ENCODE data around the gene MADCAM1.

The MADCAM1 gene

DNA sequence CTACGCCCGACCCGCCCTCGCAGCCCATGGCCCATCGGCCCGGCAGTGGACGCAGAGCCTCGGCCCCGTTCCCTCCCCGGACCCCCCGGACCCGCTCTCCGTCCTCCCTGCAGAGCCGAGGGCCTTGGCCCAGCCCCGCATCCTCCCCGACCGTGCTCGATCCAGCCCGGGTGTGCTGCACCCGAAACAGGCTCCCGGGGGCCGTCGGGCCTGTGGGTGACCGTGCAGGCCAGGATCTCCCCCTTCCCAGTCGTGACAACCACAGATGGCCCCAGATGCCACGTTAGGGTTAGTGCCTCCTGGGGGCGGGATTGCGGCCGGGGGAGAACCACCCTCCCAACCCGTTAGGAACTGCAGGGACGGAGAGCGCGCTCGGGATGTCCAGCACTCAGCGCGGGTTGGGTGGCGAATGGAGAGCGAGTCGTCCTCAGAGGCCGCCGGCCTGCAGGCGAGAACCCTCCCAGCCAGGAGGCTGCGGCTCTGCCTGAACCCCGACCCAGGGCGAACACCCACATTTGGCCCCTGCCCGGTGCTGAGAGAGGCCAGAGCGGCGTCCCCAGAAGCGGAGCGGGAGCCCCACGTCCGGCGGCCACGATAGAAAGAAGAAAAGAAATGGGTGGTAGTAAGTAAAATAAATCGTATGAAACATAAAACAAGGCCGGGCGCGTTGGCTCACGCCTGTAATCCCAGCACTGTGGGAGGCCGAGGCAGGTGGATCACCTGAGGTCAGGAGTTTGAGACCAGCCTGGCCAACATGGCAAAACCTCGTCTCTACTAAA lies 6.7 kb upstream of the MADCAM1 start:
- peaks cover 9% of the 10 kb centered on the region for H3K27me3 ChIP-seq (ENCODE audit: control insufficient read depth, insufficient read depth, low read length, poor library complexity, severe bottlenecking)
- H3K9me3 ChIP-seq (ENCODE audit: control insufficient read depth, low read length), result no peaks in the 10 kb centered on the region
- peak overlapping the region; percentile 44 for H3K27ac ChIP-seq (ENCODE audit: insufficient read depth, low read depth, low read length, poor library complexity, severe bottlenecking)
- H3K4me1 ChIP-seq (ENCODE audit: control insufficient read depth, insufficient read depth, low read length), result peaks cover 7% of the 10 kb centered on the region
- H3K4me3 ChIP-seq (ENCODE audit: insufficient read depth, low read depth, low read length), result peak overlapping the region; percentile 82
- 24 to 25% methylated on average over 61 of the region's 61 CpGs for WGBS, 2 experiments
- no peaks in the 10 kb centered on the region for H3K36me3 ChIP-seq (ENCODE audit: control insufficient read depth, insufficient read depth, low read length)

DNA sequence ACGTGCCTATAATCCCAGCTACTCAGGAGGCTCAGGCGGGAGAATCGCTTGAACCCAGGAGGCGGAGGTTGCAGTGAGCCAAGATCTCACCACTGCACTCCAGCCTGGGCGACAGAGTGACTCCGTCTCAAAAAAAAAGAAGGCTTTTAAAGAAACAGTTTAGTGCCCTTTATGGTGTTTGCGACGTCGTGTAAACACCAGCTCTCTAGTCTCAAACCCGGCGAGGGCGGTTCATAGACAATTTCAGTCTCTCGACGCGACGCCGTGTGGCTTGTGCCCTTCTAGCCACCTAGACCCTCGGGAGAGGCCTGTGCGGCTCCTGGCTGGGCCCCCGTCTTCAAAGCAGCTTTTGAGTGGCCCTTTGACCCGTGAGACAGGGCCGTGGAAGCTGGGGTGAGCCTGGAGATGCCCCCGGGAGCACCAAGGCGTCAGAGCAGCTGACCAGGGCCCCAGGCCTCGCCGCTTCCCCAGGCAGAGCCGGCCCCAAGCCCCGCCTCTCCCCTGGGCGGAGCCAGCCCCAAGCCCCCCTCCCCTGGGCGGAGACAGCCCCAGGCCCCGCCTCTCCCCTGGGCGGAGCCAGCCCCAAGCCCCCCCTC lies 5.0 kb upstream of the MADCAM1 start:
- no peaks in the 10 kb centered on the region for H3K9me3 ChIP-seq (ENCODE audit: control insufficient read depth, low read length)
- 88 to 90% methylated on average over 29 of the region's 32 CpGs for WGBS, 2 experiments
- no peaks in the 10 kb centered on the region for H3K36me3 ChIP-seq (ENCODE audit: control insufficient read depth, insufficient read depth, low read length)
- peaks cover 9% of the 10 kb centered on the region for H3K27me3 ChIP-seq (ENCODE audit: control insufficient read depth, insufficient read depth, low read length, poor library complexity, severe bottlenecking)
- no peak overlapping the region for H3K27ac ChIP-seq (ENCODE audit: insufficient read depth, low read depth, low read length, poor library complexity, severe bottlenecking)
- no peaks in the 10 kb centered on the region for H3K4me1 ChIP-seq (ENCODE audit: control insufficient read depth, insufficient read depth, low read length)
- no peak overlapping the region for H3K4me3 ChIP-seq (ENCODE audit: insufficient read depth, low read depth, low read length)

DNA sequence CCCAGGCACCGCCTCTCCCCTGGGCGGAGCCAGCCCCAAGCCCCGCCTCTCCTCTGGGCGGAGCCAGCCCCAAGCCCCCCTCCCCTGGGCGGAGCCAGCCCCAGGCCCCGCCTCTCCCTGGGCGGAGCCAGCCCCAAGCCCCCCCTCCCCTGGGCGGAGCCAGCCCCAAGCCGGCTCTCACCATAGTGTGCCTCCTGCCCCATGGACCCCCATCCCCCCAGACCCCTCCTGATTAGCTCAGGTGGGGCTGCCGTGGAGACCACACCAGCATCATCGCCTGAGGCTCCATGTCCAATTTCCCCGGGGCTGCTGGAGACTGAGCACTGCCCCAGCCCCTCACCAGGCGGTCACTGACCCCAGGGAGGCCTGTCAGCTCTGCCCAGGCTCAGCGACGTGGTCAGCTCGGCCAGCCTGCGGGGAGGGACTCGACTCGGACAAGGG lies 4.2 kb upstream of the MADCAM1 start:
- peaks cover 18% of the 10 kb centered on the region for H3K27me3 ChIP-seq (ENCODE audit: control insufficient read depth, insufficient read depth, low read length, poor library complexity, severe bottlenecking)
- H3K9me3 ChIP-seq (ENCODE audit: control insufficient read depth, low read length), result no peaks in the 10 kb centered on the region
- no peaks in the 10 kb centered on the region for H3K36me3 ChIP-seq (ENCODE audit: control insufficient read depth, insufficient read depth, low read length)
- no peaks in the 10 kb centered on the region for H3K4me1 ChIP-seq (ENCODE audit: control insufficient read depth, insufficient read depth, low read length)
- 79 to 82% methylated on average over 17 to 19 of the region's 19 CpGs for WGBS, 2 experiments
- H3K4me3 ChIP-seq (ENCODE audit: insufficient read depth, low read depth, low read length), result no peak overlapping the region
- no peak overlapping the region for H3K27ac ChIP-seq (ENCODE audit: insufficient read depth, low read depth, low read length, poor library complexity, severe bottlenecking)

DNA sequence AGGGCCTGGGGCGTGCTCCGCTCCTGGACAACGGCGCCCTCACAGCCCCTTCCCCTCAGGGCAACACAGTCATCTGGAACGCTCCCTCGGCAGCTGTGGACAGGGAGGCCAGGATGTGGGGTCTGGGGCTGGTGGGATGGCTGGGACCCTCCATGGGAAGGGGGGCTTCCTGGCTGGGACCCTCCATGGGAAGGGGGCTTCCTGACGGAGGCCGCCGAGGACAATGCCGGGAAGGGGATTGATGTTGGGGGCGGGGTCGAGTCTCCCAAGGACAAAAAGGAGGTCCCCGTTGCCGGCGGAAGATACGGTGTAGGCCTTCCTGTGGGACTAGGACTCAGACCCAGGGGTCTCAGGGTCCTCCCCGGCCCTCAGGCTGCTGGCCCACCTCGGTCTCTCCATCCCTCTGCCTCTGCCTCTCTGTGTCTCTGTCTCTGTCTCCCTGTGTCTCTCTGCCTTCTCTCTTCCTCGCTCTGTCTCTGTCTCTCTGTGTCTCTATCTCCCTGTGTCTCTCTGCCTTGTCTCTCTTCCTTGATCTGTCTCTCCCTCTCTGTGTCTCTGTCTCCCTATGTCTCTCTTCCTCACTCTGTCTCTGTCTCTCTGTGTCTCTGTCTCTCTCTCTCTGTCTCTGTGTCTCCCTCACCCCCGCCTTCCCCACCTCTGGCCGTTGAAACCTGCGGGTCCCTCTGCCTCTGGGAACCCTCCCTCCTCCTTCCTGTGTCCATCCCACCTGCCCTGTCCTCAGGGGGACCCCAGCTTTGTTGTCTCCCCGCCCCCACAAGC lies 2.7 kb upstream of the MADCAM1 start:
- H3K36me3 ChIP-seq (ENCODE audit: control insufficient read depth, insufficient read depth, low read length), result no peaks in the 10 kb centered on the region
- H3K4me3 ChIP-seq (ENCODE audit: insufficient read depth, low read depth, low read length), result no peak overlapping the region
- WGBS, 2 experiments, result 90% methylated on average over 23 of the region's 23 CpGs
- no peak overlapping the region for H3K27ac ChIP-seq (ENCODE audit: insufficient read depth, low read depth, low read length, poor library complexity, severe bottlenecking)
- H3K4me1 ChIP-seq (ENCODE audit: control insufficient read depth, insufficient read depth, low read length), result peaks cover 6% of the 10 kb centered on the region
- peaks cover 33% of the 10 kb centered on the region for H3K27me3 ChIP-seq (ENCODE audit: control insufficient read depth, insufficient read depth, low read length, poor library complexity, severe bottlenecking)
- no peaks in the 10 kb centered on the region for H3K9me3 ChIP-seq (ENCODE audit: control insufficient read depth, low read length)

GRCh38 chr19:494171-495080 lies 1.9 kb upstream of the MADCAM1 start:
- H3K27ac ChIP-seq (ENCODE audit: insufficient read depth, low read depth, low read length, poor library complexity, severe bottlenecking), result no peak overlapping the region
- H3K27me3 ChIP-seq (ENCODE audit: control insufficient read depth, insufficient read depth, low read length, poor library complexity, severe bottlenecking), result peaks cover 41% of the 10 kb centered on the region
- H3K36me3 ChIP-seq (ENCODE audit: control insufficient read depth, insufficient read depth, low read length), result no peaks in the 10 kb centered on the region
- peaks cover 6% of the 10 kb centered on the region for H3K4me1 ChIP-seq (ENCODE audit: control insufficient read depth, insufficient read depth, low read length)
- 79 to 80% methylated on average over 22 of the region's 22 CpGs for WGBS, 2 experiments
- H3K4me3 ChIP-seq (ENCODE audit: insufficient read depth, low read depth, low read length), result no peak overlapping the region
- H3K9me3 ChIP-seq (ENCODE audit: control insufficient read depth, low read length), result no peaks in the 10 kb centered on the region

- WGBS, 2 experiments, result 81 to 84% methylated on average over 10 of the region's 10 CpGs
- Histone ChIP-seq H3K4me3 (ENCODE audit: insufficient read depth, low read depth, low read length) (no peak overlapping the region), H3K36me3 (ENCODE audit: control insufficient read depth, insufficient read depth, low read length) (no peaks in the 10 kb centered on the region), H3K27me3 (ENCODE audit: control insufficient read depth, insufficient read depth, low read length, poor library complexity, severe bottlenecking) (peaks cover 47% of the 10 kb centered on the region), H3K4me1 (ENCODE audit: control insufficient read depth, insufficient read depth, low read length) (peaks cover 6% of the 10 kb centered on the region), H3K27ac (ENCODE audit: insufficient read depth, low read depth, low read length, poor library complexity, severe bottlenecking) (no peak overlapping the region), H3K9me3 (ENCODE audit: control insufficient read depth, low read length) (no peaks in the 10 kb centered on the region)
Measured at GRCh38 chr19:495081-495401, 1.2 kb upstream of the MADCAM1 start.

DNA sequence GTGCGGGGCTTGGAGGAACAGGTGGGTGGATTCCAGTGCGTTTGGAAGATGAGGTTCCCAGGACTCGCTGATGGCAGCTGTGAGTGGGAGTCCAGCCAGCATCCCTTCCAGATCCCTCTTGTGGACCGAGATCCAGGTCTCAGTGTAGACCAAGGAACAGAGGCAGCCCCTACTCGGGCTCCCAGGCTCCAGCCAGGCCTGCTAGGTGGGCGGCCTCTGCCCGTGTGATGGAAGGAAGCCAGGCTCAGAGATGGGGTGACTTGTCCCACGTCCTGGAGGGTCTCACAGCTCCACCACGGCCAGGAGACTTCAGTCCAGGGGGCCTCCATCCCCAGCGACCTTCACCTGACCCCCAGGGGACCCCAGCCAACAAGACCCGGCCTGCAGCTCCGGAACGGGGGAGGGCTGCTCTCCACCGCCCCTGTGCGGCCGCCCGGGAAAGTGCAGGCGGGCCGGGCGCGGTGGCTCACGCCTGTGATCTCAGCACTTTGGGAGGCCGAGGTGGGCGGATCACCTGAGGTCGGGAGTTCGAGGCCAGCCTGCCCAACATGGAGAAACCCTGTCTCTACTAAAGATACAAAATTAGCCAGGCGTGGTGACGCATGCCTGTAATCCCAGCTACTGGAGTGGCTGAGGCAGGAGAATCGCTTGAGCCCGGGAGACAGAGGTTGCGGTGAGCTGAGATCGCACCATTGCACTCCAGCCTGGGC lies 729 bp upstream of the MADCAM1 start:
- WGBS, 2 experiments, result 44 to 45% methylated on average over 32 of the region's 32 CpGs

GRCh38 chr19:496986-497385 lies 700 bp downstream of the MADCAM1 start:
- Histone ChIP-seq H3K27ac (ENCODE audit: insufficient read depth, low read depth, low read length, poor library complexity, severe bottlenecking) (no peak overlapping the region), H3K9me3 (ENCODE audit: control insufficient read depth, low read length) (no peaks in the 10 kb centered on the region), H3K36me3 (ENCODE audit: control insufficient read depth, insufficient read depth, low read length) (no peaks in the 10 kb centered on the region), H3K4me3 (ENCODE audit: insufficient read depth, low read depth, low read length) (no peak overlapping the region), H3K27me3 (ENCODE audit: control insufficient read depth, insufficient read depth, low read length, poor library complexity, severe bottlenecking) (peaks cover 53% of the 10 kb centered on the region), H3K4me1 (ENCODE audit: control insufficient read depth, insufficient read depth, low read length) (peaks cover 6% of the 10 kb centered on the region)
- 16 to 17% methylated on average over 14 to 15 of the region's 18 CpGs for WGBS, 2 experiments

More for the DNA sequence above, 729 bp upstream of the MADCAM1 start:
- Histone ChIP-seq H3K27me3 (ENCODE audit: control insufficient read depth, insufficient read depth, low read length, poor library complexity, severe bottlenecking) (peaks cover 51% of the 10 kb centered on the region), H3K4me1 (ENCODE audit: control insufficient read depth, insufficient read depth, low read length) (peaks cover 6% of the 10 kb centered on the region), H3K4me3 (ENCODE audit: insufficient read depth, low read depth, low read length) (no peak overlapping the region), H3K27ac (ENCODE audit: insufficient read depth, low read depth, low read length, poor library complexity, severe bottlenecking) (no peak overlapping the region), H3K36me3 (ENCODE audit: control insufficient read depth, insufficient read depth, low read length) (no peaks in the 10 kb centered on the region), H3K9me3 (ENCODE audit: control insufficient read depth, low read length) (no peaks in the 10 kb centered on the region)

DNA sequence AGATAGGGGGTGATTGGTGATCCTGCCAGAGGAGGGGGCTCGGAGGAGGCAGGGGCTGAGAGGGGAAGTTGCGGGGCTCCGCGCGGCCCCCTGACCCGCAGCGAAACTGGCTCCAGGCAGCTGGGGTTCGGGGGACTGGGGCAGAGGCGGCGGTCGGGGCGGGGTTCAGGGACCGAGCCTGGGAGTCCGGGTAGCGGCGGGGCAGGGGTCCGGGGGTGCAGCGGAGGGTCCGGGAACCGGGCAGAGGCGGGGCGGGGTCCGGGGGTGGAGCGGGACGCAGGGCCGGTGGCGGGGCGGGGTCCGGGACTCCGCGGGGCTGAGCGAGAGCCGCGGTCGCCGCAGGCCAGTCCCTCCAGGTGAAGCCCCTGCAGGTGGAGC lies 1.2 kb downstream of the MADCAM1 start:
- Histone ChIP-seq H3K36me3 (ENCODE audit: control insufficient read depth, insufficient read depth, low read length) (no peaks in the 10 kb centered on the region), H3K27ac (ENCODE audit: insufficient read depth, low read depth, low read length, poor library complexity, severe bottlenecking) (no peak overlapping the region), H3K4me1 (ENCODE audit: control insufficient read depth, insufficient read depth, low read length) (peaks cover 6% of the 10 kb centered on the region), H3K4me3 (ENCODE audit: insufficient read depth, low read depth, low read length) (no peak overlapping the region), H3K27me3 (ENCODE audit: control insufficient read depth, insufficient read depth, low read length, poor library complexity, severe bottlenecking) (peaks cover 53% of the 10 kb centered on the region), H3K9me3 (ENCODE audit: control insufficient read depth, low read length) (no peaks in the 10 kb centered on the region)
- WGBS, 2 experiments, result 1 to 2% methylated on average over 36 of the region's 36 CpGs
